KBM-7 (cell line): ENCODE data around the gene EFR3B.
"Not testable (repeated sequence)": the region's sequence is repeated elsewhere in the genome, so short reads cannot be mapped to it uniquely, and the experiment has no call there.

Source experiments
- DNase-seq: peaks from one replicate; pipeline ENCODE4 v3.0.0-alpha.2; 2015
- in situ Hi-C: fragments of 300-500 bp; cut with MboI; formaldehyde crosslinking; loops from 2 replicates; pipeline ENCODE4 v1.14.3; 2020; ENCODE audit warnings: low sequenced_read_pairs, low pct_unique_long_range_greater_than_20kb, mixed read lengths

EFR3B gene

GRCh38 chr2:25127646-25128045 lies 85.8 kb downstream of the EFR3B start:
- no peak for DNase-seq
- in situ Hi-C loops: loop anchor here (10.0 kb wide), 1 partner anchor 143 kb away; no protein-coding TSS in a partner anchor

- no peak for DNase-seq
These were observed 88.1 kb downstream of the EFR3B start for GRCh38 chr2:25129901-25130520.

GRCh38 chr2:25131253-25131566 lies 89.3 kb downstream of the EFR3B start:
- DNase-seq: no peak
- in situ Hi-C loops: no loop called here

More at GRCh38 chr2:25129901-25130520, 88.1 kb downstream of the EFR3B start:
- in situ Hi-C loops: loop anchor here (10.0 kb wide), 1 partner anchor 145 kb away; no protein-coding TSS in a partner anchor

- no peak for DNase-seq
- in situ Hi-C loops: no loop called here
These were observed 89.9 kb downstream of the EFR3B start for GRCh38 chr2:25131567-25132298.

GRCh38 chr2:25132299-25132635 lies 90.4 kb downstream of the EFR3B start:
- in situ Hi-C loops: no loop called here
- DNase-seq: no peak

GRCh38 chr2:25132693-25133092 lies 90.8 kb downstream of the EFR3B start:
- in situ Hi-C loops: no loop called here
- no peak for DNase-seq

- DNase-seq, in situ Hi-C loops: not testable (repeated sequence)
These were observed 98.7 kb downstream of the EFR3B start for GRCh38 chr2:25140535-25140934.

GRCh38 chr2:25141120-25141519 lies 99.2 kb downstream of the EFR3B start:
- DNase-seq: no peak
- in situ Hi-C loops: no loop called here

- in situ Hi-C loops: no loop called here
- DNase-seq: no peak
These were observed 103.9 kb downstream of the EFR3B start for GRCh38 chr2:25145803-25146202.

- in situ Hi-C loops: no loop called here
- no peak for DNase-seq
These were observed 105.0 kb downstream of the EFR3B start for GRCh38 chr2:25146896-25147295.

- DNase-seq: no peak
- in situ Hi-C loops: no loop called here
These were observed 107.8 kb downstream of the EFR3B start for GRCh38 chr2:25149646-25150045.

GRCh38 chr2:25150993-25151392 lies 109.1 kb downstream of the EFR3B start:
- in situ Hi-C loops, DNase-seq: not testable (repeated sequence)

GRCh38 chr2:25151718-25152117 lies 109.8 kb downstream of the EFR3B start:
- in situ Hi-C loops: no loop called here
- no peak for DNase-seq

GRCh38 chr2:25155401-25155800 lies 113.5 kb downstream of the EFR3B start:
- DNase-seq: no peak
- in situ Hi-C loops: no loop called here

GRCh38 chr2:25158096-25158852 lies 116.4 kb downstream of the EFR3B start:
- in situ Hi-C loops: no loop called here
- no peak for DNase-seq

- DNase-seq: no peak
- in situ Hi-C loops: no loop called here
These were observed 118.1 kb downstream of the EFR3B start for GRCh38 chr2:25159949-25160348.

- in situ Hi-C loops: no loop called here
- DNase-seq: no peak
These were observed 118.5 kb downstream of the EFR3B start for GRCh38 chr2:25160376-25160775.

GRCh38 chr2:25161055-25161781 lies 119.3 kb downstream of the EFR3B start:
- no peak for DNase-seq
- in situ Hi-C loops: no loop called here

- DNase-seq, in situ Hi-C loops: not testable (repeated sequence)
These were observed 120.2 kb downstream of the EFR3B start for GRCh38 chr2:25162061-25162460.

- no peak for DNase-seq
- in situ Hi-C loops: no loop called here
These were observed 122.7 kb downstream of the EFR3B start for GRCh38 chr2:25164561-25164960.
